ENCODE data around the gene PLEKHM2. TPM values are rescaled to one million over a fixed set of nuclear protein-coding genes. Genes with fewer than 3 reads are reported as not detected.

The PLEKHM2 gene
- total and polyA plus RNA-seq, 12 donors: 63.7 to 106 (median 76.7) TPM

DNA sequence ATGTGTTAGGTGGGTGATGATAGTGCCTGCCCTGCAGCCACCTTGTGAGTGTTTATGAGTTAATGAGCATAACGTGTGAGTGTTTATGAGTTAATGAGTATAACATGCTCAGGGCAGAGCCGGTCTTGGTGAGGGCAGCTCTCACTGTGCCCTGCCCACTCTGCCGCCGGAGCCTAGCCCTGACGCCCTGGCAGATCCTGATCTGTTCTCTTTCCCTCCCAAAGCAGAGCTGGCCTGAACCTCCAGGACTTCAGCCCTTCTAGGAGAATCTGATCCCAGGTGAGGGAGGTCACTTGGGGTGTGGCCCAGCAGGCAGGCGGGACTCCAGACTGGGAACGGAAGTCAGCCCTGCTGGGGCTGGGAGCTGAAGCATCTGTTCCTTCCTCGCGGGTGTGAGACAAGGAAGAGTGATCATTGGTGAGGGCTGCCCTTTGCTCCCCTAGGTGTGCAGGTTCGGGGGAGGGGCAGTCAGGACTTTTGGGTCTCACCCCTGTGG, 80.2 kb downstream of the PLEKHM2 start:
- Histone ChIP-seq H3K4me1 (peaks cover 13 to 65% (median 37%) of the 10 kb centered on the region in 9 donors), H3K27me3 (peaks cover 0 to 26% (median 7%) of the 10 kb centered on the region in 7 donors)
- WGBS, 2 donors: 43 to 46% methylated on average over 10 of the region's 10 CpGs

GRCh38 chr1:15764890-15765289, 80.8 kb downstream of the PLEKHM2 start:
- no peak for TF ChIP-seq CTCF (IDR thresholded peaks at IDR 0.05)
- peak overlapping the region in 1 of 10 donors; percentile 14 for H3K27ac ChIP-seq
- no peak overlapping the region for H3K4me3 ChIP-seq
- H3K9me3 ChIP-seq: no peaks in the 10 kb centered on the region
- H3K27me3 ChIP-seq: peaks cover 0 to 20% (median 2%) of the 10 kb centered on the region in 7 donors
- peaks cover 0 to 43% (median 0%) of the 10 kb centered on the region in 9 donors for H3K36me3 ChIP-seq
- intact Hi-C loops (cut with DNase I): no loop called here
- H3K4me1 ChIP-seq: peaks cover 13 to 59% (median 31%) of the 10 kb centered on the region in 9 donors
- ATAC-seq: no peak
- no peak for DNase-seq
- 88% methylated on average over 15 of the region's 15 CpGs for WGBS, 2 donors

More for the DNA sequence above, 80.2 kb downstream of the PLEKHM2 start:
- no peak for TF ChIP-seq CTCF (IDR thresholded peaks at IDR 0.05)
- no peak for DNase-seq
- ATAC-seq: peak in 2 of 8 donors; percentile 1 to 4
- intact Hi-C loops (cut with DNase I): no loop called here
- Histone ChIP-seq H3K9me3 (no peaks in the 10 kb centered on the region), H3K36me3 (peaks cover 0 to 38% (median 0%) of the 10 kb centered on the region in 9 donors), H3K27ac (peak overlapping the region in 2 of 10 donors; percentile 3 to 31), H3K4me3 (no peak overlapping the region)

GRCh38 chr1:15765495-15766194, 81.5 kb downstream of the PLEKHM2 start:
- no peak for DNase-seq
- Histone ChIP-seq H3K27ac (no peak overlapping the region), H3K36me3 (peaks cover 0 to 50% (median 5%) of the 10 kb centered on the region in 9 donors)

GRCh38 chr1:15767941-15768340, 83.8 kb downstream of the PLEKHM2 start:
- H3K36me3 ChIP-seq: peaks cover 0 to 73% (median 13%) of the 10 kb centered on the region in 9 donors
- H3K4me3 ChIP-seq: no peak overlapping the region
- intact Hi-C loops (cut with DNase I): no loop called here
- peaks cover 0 to 29% (median 9%) of the 10 kb centered on the region in 9 donors for H3K4me1 ChIP-seq
- no peaks in the 10 kb centered on the region for H3K9me3 ChIP-seq
- no peak overlapping the region for H3K27ac ChIP-seq
- H3K27me3 ChIP-seq: no peaks in the 10 kb centered on the region
- DNase-seq: no peak
- WGBS, 2 donors: 85 to 96% methylated on average over 5 of the region's 5 CpGs
- no peak for TF ChIP-seq CTCF (IDR thresholded peaks at IDR 0.05)
- ATAC-seq: no peak

More at GRCh38 chr1:15765495-15766194, 81.5 kb downstream of the PLEKHM2 start:
- intact Hi-C loops (cut with DNase I): no loop called here
- no peak for ATAC-seq
- H3K4me3 ChIP-seq: no peak overlapping the region
- no peaks in the 10 kb centered on the region for H3K9me3 ChIP-seq
- peaks cover 0 to 13% (median 0%) of the 10 kb centered on the region in 7 donors for H3K27me3 ChIP-seq
- WGBS, 2 donors: 60 to 71% methylated on average over 20 of the region's 20 CpGs
- H3K4me1 ChIP-seq: peaks cover 13 to 52% (median 25%) of the 10 kb centered on the region in 9 donors
- no peak for TF ChIP-seq CTCF (IDR thresholded peaks at IDR 0.05)
